Ishikawa (cell line): ENCODE results near the gene LAMB3.

Experiments used
- CEBPB ChIP-seq: IDR thresholded peaks from 2 replicates; pipeline ENCODE4 v1.6.1; 2012
- EP300 ChIP-seq: IDR thresholded peaks from 2 replicates; pipeline ENCODE4 v1.6.1; 2012; ENCODE audit warnings: borderline replicate concordance
- RAD21 ChIP-seq: IDR thresholded peaks from 2 replicates; pipeline ENCODE4 v1.6.1; 2012; ENCODE audit warnings: low read depth
- TAF1 ChIP-seq: IDR thresholded peaks from 2 replicates; pipeline ENCODE4 v1.6.1; 2012; ENCODE audit warnings: low read depth, mild to moderate bottlenecking
- YY1 ChIP-seq: IDR thresholded peaks from 2 replicates; pipeline ENCODE4 v1.6.1; 2012; ENCODE audit warnings: low read depth
- TF ChIP-seq, protein P1 (sequence below): IDR thresholded peaks from 2 replicates; pipeline ENCODE4 v1.6.1; 2012
- TF ChIP-seq, protein P2 (sequence below): IDR thresholded peaks from 2 replicates; pipeline ENCODE4 v1.6.1; 2012

DNA sequence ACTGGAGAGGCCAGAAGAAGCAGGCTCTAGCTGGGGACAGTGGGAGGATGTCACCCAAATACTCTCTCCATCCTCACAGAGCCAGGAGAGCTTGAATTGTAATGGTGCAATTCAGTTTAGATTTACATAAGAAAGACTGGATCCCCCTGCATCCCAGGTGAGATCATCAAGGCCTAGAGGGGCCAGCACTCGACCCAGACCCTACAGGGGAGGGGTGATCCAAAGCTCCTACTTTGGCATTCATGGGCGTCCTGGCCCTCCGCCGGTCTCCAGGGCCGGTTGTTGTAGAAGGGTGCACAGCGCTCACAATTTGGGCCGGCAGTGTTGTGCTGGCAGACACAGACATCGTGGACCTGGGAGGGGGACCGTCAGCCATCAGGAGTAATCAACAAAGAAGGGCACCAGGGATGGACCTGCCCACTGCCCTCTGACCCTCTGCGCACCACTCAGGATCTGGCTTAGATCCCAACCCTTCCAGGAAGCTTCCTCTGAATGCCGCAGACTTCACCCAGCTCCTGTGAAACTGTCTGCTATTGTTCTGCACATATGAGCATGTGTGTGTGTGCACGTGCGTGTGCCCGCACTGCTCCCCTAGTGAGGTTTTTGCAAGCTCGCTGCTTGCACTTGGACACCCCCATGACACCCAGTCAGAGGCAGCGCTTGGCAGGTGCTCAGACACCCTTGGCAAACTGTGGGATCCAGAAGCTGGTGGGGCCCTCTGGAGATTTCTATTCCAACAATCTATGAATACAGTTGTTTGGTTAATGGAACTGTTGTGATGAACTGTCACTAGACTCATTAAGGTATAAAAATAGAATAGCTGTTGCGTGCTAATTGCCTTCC lies 21.6 kb downstream of the LAMB3 start:
- TF ChIP-seq TAF1: no peak
- no peak for TF ChIP-seq YY1
- no peak for TF ChIP-seq EP300
- TF ChIP-seq, protein P1, sequence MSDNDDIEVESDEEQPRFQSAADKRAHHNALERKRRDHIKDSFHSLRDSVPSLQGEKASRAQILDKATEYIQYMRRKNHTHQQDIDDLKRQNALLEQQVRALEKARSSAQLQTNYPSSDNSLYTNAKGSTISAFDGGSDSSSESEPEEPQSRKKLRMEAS: no peak
- no peak for TF ChIP-seq RAD21
- TF ChIP-seq CEBPB: no peak
- TF ChIP-seq, protein P2, sequence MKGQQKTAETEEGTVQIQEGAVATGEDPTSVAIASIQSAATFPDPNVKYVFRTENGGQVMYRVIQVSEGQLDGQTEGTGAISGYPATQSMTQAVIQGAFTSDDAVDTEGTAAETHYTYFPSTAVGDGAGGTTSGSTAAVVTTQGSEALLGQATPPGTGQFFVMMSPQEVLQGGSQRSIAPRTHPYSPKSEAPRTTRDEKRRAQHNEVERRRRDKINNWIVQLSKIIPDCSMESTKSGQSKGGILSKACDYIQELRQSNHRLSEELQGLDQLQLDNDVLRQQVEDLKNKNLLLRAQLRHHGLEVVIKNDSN: no peak
